ENCODE data around the gene TFPI.
"Not testable (repeated sequence)": the region's sequence is repeated elsewhere in the genome, so short reads cannot be mapped to it uniquely, and the experiment has no call there.

TFPI gene

GRCh38 chr2:187567126-187567525 lies 12.9 kb upstream of the TFPI start:
- Histone ChIP-seq H3K4me1 (ENCODE audit: insufficient read depth, low read length) (no peaks in the 10 kb centered on the region), H3K27me3 (ENCODE audit: insufficient read depth, low read length, poor library complexity) (no peaks in the 10 kb centered on the region), H2AFZ (ENCODE audit: low read depth, low read length) (no peak overlapping the region), H3K79me2 (ENCODE audit: insufficient read depth, low read length) (no peaks in the 10 kb centered on the region), H3K9me3 (ENCODE audit: insufficient read depth, low read length, severe bottlenecking) (no peaks in the 10 kb centered on the region), H3K36me3 (ENCODE audit: insufficient read depth, low read length) (no peaks in the 10 kb centered on the region), H3K4me3 (ENCODE audit: low read depth in 1 of 2, low read length in 2 of 2) (no peak overlapping the region), H4K20me1 (ENCODE audit: insufficient read depth, low read length) (no peaks in the 10 kb centered on the region), H3K9ac (ENCODE audit: low read depth, low read length) (no peak overlapping the region), H3K4me2 (ENCODE audit: insufficient read depth, low read length) (no peak overlapping the region), H3K27ac (ENCODE audit: low read length) (no peak overlapping the region)
- DNase-seq: no peak
- no peak for ATAC-seq (ENCODE audit: insufficient read depth, low read depth)
- TF ChIP-seq, protein P1, sequence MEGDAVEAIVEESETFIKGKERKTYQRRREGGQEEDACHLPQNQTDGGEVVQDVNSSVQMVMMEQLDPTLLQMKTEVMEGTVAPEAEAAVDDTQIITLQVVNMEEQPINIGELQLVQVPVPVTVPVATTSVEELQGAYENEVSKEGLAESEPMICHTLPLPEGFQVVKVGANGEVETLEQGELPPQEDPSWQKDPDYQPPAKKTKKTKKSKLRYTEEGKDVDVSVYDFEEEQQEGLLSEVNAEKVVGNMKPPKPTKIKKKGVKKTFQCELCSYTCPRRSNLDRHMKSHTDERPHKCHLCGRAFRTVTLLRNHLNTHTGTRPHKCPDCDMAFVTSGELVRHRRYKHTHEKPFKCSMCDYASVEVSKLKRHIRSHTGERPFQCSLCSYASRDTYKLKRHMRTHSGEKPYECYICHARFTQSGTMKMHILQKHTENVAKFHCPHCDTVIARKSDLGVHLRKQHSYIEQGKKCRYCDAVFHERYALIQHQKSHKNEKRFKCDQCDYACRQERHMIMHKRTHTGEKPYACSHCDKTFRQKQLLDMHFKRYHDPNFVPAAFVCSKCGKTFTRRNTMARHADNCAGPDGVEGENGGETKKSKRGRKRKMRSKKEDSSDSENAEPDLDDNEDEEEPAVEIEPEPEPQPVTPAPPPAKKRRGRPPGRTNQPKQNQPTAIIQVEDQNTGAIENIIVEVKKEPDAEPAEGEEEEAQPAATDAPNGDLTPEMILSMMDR (IDR thresholded peaks at IDR 0.05; ENCODE audit: borderline replicate concordance, extremely low read depth, low read length, poor library complexity, severe bottlenecking): no peak
- no peak for TF ChIP-seq EZH2 (IDR thresholded peaks at IDR 0.05; ENCODE audit: borderline replicate concordance, low read depth, low read length, severe bottlenecking)

- no peak for TF ChIP-seq EZH2 (IDR thresholded peaks at IDR 0.05; ENCODE audit: borderline replicate concordance, low read depth, low read length, severe bottlenecking)
- TF ChIP-seq, protein P1 (IDR thresholded peaks at IDR 0.05; ENCODE audit: borderline replicate concordance, extremely low read depth, low read length, poor library complexity, severe bottlenecking): no peak
- no peak for ATAC-seq (ENCODE audit: insufficient read depth, low read depth)
- Histone ChIP-seq H3K36me3 (ENCODE audit: insufficient read depth, low read length) (no peaks in the 10 kb centered on the region), H3K4me3 (ENCODE audit: low read depth in 1 of 2, low read length in 2 of 2) (no peak overlapping the region), H4K20me1 (ENCODE audit: insufficient read depth, low read length) (no peaks in the 10 kb centered on the region), H2AFZ (ENCODE audit: low read depth, low read length) (no peak overlapping the region), H3K4me1 (ENCODE audit: insufficient read depth, low read length) (no peaks in the 10 kb centered on the region), H3K9me3 (ENCODE audit: insufficient read depth, low read length, severe bottlenecking) (no peaks in the 10 kb centered on the region), H3K79me2 (ENCODE audit: insufficient read depth, low read length) (no peaks in the 10 kb centered on the region), H3K9ac (ENCODE audit: low read depth, low read length) (no peak overlapping the region), H3K4me2 (ENCODE audit: insufficient read depth, low read length) (no peak overlapping the region), H3K27me3 (ENCODE audit: insufficient read depth, low read length, poor library complexity) (no peaks in the 10 kb centered on the region), H3K27ac (ENCODE audit: low read length) (no peak overlapping the region)
- DNase-seq: no peak
Measured at GRCh38 chr2:187566712-187567111, 12.5 kb upstream of the TFPI start.

DNA sequence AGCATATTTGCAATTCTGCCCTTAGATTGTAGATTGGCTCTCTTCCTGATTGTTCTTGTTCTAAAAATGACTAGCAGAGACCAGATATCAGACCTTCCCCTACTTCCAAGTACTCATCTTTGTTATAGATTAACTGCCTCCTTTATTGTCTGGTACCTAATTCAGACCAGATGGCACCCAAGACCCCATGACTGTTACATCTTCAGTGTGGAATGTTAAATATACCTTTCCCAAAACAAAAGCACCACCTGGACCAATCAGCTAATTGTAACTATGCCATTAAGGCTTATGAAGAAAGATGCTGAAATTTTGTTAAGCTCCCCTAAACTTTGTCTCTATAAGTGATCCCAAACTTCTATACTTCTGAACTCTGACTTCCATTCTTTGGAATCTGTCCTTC lies 12.0 kb upstream of the TFPI start:
- Histone ChIP-seq H3K4me2 (ENCODE audit: insufficient read depth, low read length) (no peak overlapping the region), H3K27ac (ENCODE audit: low read length) (no peak overlapping the region), H2AFZ (ENCODE audit: low read depth, low read length) (no peak overlapping the region), H3K36me3 (ENCODE audit: insufficient read depth, low read length) (no peaks in the 10 kb centered on the region), H3K27me3 (ENCODE audit: insufficient read depth, low read length, poor library complexity) (no peaks in the 10 kb centered on the region), H3K4me1 (ENCODE audit: insufficient read depth, low read length) (no peaks in the 10 kb centered on the region), H3K9ac (ENCODE audit: low read depth, low read length) (no peak overlapping the region), H3K4me3 (ENCODE audit: low read depth in 1 of 2, low read length in 2 of 2) (no peak overlapping the region), H4K20me1 (ENCODE audit: insufficient read depth, low read length) (no peaks in the 10 kb centered on the region), H3K79me2 (ENCODE audit: insufficient read depth, low read length) (no peaks in the 10 kb centered on the region), H3K9me3 (ENCODE audit: insufficient read depth, low read length, severe bottlenecking) (no peaks in the 10 kb centered on the region)
- TF ChIP-seq EZH2 (IDR thresholded peaks at IDR 0.05; ENCODE audit: borderline replicate concordance, low read depth, low read length, severe bottlenecking): no peak
- TF ChIP-seq, protein P1 (IDR thresholded peaks at IDR 0.05; ENCODE audit: borderline replicate concordance, extremely low read depth, low read length, poor library complexity, severe bottlenecking): no peak
- no peak for ATAC-seq (ENCODE audit: insufficient read depth, low read depth)
- DNase-seq: no peak

DNA sequence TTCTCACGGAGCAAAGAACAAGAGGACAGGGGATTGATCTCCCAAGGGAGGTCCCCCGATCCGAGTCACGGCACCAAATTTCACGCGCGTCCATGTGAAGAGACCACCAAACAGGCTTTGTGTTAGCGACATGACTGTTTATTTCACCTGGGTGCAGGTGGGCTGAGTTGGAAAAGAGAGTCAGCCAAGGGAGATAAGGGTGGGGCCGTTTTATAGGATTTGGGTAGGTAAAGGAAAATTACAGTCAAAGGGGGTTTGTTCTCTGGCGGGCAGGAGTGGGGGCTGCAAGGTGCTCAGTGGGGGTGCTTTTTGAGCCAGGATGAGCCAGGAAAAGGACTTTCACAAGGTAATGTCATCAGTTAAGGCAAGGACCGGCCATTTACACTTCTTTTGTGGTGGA lies 11.4 kb upstream of the TFPI start:
- not testable (repeated sequence) for H3K9ac ChIP-seq (ENCODE audit: low read depth, low read length); H2AFZ ChIP-seq (ENCODE audit: low read depth, low read length); H3K4me1 ChIP-seq (ENCODE audit: insufficient read depth, low read length); H4K20me1 ChIP-seq (ENCODE audit: insufficient read depth, low read length); H3K79me2 ChIP-seq (ENCODE audit: insufficient read depth, low read length); ATAC-seq (ENCODE audit: insufficient read depth, low read depth); H3K4me3 ChIP-seq (ENCODE audit: low read depth in 1 of 2, low read length in 2 of 2); H3K27ac ChIP-seq (ENCODE audit: low read length); DNase-seq; H3K9me3 ChIP-seq (ENCODE audit: insufficient read depth, low read length, severe bottlenecking); H3K27me3 ChIP-seq (ENCODE audit: insufficient read depth, low read length, poor library complexity); H3K36me3 ChIP-seq (ENCODE audit: insufficient read depth, low read length); H3K4me2 ChIP-seq (ENCODE audit: insufficient read depth, low read length)

DNA sequence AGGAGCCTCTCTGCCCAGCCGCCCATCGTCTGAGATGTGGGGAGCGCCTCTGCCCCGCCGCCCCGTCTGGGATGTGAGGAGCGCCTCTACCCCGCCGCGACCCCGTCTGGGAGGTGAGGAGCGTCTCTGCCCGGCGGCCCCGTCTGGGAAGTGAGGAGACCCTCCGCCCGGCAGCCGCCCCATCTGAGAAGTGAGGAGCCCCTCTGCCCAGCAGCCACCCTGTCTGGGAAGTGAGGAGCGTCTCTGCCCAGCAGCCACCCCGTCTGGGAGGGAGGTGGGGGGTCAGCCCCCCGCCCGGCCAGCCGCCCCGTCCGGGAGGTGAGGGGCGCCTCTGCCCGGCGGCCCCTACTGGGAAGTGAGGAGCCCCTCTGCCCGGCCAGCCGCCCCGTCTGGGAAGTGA lies 2.3 kb upstream of the TFPI start:
- H3K4me3 ChIP-seq (ENCODE audit: low read depth in 1 of 2, low read length in 2 of 2); H4K20me1 ChIP-seq (ENCODE audit: insufficient read depth, low read length); H3K9me3 ChIP-seq (ENCODE audit: insufficient read depth, low read length, severe bottlenecking); H3K27ac ChIP-seq (ENCODE audit: low read length); H3K27me3 ChIP-seq (ENCODE audit: insufficient read depth, low read length, poor library complexity); H2AFZ ChIP-seq (ENCODE audit: low read depth, low read length); ATAC-seq (ENCODE audit: insufficient read depth, low read depth); H3K9ac ChIP-seq (ENCODE audit: low read depth, low read length); H3K4me2 ChIP-seq (ENCODE audit: insufficient read depth, low read length); H3K79me2 ChIP-seq (ENCODE audit: insufficient read depth, low read length); DNase-seq; H3K36me3 ChIP-seq (ENCODE audit: insufficient read depth, low read length): not testable (repeated sequence)
- peaks cover 31% of the 10 kb centered on the region for H3K4me1 ChIP-seq (ENCODE audit: insufficient read depth, low read length)

Data from DND-41 (cell line).